Dermis blood vessel endothelial cell (primary cell): Measurements from ENCODE around the gene ASPHD2. TPM values are rescaled to one million over a fixed set of nuclear protein-coding genes. Genes with fewer than 3 reads are reported as not detected.
A peak's percentile ranks its signal among the peaks of the same experiment; 100 is the strongest.
"Not testable (repeated sequence)": the region's sequence is repeated elsewhere in the genome, so short reads cannot be mapped to it uniquely, and the experiment has no call there.

ENCODE experiments used
- DNase-seq: peaks from one replicate; pipeline ENCODE4 v3.0.0; 2010
- total RNA-seq: library from RNA; depleted of rRNA; stranded (reverse); fragments of >200 nt; gene quantifications from 2 replicates; pipeline ENCODE4 v1.2.3, GENCODE V29; 2014

Gene ASPHD2, protein sequence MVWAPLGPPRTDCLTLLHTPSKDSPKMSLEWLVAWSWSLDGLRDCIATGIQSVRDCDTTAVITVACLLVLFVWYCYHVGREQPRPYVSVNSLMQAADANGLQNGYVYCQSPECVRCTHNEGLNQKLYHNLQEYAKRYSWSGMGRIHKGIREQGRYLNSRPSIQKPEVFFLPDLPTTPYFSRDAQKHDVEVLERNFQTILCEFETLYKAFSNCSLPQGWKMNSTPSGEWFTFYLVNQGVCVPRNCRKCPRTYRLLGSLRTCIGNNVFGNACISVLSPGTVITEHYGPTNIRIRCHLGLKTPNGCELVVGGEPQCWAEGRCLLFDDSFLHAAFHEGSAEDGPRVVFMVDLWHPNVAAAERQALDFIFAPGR
- 1.0 and 1.2 TPM in 2 replicates for total RNA-seq

DNA sequence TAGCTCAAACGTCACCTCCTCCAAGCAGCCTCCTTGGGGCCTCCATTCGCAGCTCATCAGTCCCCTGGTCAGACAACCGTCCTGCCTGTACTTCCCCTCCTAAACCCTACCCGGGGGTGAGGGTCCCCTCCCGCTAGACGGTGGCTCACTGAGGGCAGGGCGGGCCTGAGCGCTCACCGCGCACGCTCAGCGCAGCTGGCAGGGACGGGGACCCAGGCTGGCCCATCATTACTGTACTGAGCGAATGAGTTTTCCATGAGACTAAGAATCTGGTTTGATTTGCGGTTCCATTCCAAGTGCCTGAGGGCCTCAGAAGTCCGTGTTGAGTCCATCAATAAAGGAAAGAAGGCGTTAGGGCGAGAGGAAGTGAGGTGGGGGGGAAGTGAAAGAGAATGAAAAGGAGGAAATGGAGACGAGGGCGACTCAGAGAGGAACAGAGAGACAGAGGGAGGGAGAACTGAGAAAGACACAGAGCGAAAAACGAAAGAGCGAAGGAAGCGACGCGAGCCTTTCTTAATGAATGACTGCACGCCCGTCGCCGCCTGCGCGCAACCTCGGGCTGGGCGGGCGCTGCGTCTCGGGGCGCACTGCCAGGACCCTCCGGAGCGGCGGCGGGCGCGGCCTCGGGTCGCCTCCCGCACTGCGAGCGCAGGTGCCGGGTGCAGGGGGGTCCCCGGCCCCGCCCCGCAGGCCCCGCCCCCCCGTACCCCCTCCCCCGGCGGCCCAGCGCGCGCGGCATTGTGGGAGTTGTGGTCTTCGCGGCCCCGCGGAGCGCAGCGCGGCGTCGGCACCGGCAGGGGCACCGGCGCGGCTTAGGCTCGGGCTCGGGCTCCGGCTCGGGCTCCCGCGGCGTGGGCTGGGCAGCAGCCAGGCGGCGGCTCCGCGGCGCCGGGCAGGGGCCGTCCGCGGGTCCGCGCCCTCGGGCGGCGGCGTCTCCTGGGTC lies at the start of gene ASPHD2:
TSS of gene ASPHD2 (plus strand) at position 746 of the 943 bp plus-strand sequence. CDS start 4,356 bp downstream, outside the sequence.
- peak; percentile 57 for DNase-seq

DNA sequence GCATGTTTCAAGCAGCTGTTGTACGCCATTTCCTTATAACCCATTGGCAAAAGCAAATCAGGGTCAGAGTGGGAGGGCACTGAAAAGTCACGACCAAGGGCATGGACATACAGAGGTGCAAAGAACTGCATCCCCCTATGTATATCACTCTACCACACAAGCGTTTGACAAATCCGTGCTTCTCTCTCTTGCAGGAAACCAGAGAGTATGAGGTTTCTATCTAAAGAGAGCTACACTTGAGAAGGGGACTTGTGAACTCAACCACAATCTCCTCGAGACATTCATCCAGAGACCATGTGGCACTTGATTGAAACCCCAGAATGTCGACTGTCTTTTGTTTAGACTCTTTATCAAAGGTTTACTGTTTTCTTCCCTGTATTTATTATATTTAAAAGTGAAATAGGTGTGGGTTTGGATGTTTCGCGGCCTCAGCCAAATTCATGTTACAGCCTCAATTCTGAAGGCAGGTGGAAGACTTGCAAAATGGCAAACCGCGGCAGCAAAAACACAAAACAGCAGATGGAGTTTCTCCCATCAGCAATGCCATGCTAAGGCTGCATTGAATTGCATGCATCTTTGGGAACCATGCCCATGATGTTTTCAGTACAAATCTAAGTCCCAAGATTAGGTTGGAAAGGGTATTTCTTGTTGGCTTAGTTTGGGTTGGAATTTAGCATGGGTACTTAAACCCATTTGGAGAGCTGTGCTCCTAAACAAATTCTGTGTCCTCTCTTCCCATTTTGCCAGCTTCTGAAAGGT lies 48.8 kb upstream of the ASPHD2 start:
- no peak for DNase-seq

DNA sequence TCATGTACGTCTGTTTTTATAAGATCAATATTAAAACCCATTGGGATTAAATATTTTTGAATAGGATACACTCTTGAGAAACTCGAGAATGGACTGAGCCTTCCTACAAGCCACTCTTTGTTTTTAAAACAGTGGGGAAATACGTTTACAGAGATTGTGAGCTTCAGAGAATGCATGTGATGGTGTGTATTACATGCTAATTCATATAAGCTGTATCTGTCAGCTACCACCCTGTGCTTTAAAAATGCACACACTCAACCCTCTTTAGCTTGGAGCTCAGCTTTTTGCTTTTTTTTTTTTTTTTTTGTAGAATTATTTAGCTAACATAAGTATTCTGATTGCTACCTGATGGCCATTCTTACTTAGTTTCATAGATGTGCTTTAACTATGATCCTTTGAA lies 46.3 kb upstream of the ASPHD2 start:
- no peak for DNase-seq

DNA sequence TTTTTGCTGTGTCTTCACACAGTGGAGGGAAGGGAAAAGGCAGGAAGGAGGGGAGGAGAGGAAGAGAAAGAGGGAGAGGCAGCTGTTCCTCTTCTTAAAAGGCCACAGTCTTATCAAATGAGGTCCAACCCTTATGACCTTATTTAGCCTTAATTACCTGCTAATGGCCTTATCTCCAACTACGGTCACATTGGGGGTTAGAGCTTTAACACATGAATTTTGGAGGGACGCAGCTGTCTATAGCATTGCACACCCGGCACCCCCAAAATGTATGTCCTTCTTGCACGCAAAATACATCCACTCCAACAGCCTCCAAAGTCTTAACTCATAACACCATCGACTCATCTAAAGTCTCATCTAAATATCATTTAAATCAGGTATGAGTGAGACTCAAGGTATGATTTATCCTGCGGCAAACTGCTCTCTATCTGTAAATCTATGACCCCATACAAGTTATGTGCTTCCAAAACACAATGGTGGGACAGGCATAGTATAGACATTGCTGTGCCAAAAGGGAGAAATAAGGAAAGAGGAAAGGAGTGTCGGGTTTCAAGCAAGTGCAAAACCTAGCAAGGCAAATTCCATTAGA lies 45.0 kb upstream of the ASPHD2 start:
- DNase-seq, result no peak

DNA sequence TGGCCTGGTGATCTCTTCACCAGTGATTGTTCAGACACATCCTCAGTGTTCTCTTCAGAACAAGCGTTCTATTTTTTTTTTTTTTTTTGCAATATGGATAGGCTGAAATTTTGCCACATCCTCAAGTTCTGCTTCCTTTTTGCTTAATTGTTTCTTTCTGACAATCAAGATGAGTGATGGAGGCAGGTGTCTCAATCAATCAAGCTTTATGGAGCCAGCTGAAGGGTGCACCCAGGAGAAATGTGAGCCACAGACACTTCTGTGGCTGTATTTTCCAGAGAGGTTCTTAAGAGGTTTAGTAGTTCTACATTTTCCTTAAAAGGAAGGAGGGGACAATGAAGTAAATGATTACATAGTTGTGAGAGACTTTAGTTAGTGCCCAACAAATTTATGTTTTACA lies 43.9 kb upstream of the ASPHD2 start:
- no peak for DNase-seq

DNA sequence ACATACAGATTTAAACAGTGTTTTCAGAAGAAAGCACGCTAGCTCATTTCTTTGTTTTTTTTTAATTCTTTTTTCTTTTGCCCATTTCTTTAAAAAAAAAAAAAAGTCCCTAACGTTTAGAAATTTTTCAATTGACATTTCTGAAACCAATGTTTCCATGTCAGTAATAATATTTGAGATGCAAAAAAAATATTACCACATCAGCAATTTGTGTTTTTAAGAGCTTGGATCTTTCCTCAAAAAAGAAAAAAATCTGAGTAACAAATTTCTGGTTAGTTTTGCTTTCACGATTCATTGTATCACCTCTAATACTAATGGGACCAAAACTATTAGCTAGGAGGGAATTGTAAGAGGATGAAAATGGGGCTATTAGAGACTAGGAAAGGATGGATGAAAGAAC lies 39.9 kb upstream of the ASPHD2 start:
- DNase-seq, result no peak

DNA sequence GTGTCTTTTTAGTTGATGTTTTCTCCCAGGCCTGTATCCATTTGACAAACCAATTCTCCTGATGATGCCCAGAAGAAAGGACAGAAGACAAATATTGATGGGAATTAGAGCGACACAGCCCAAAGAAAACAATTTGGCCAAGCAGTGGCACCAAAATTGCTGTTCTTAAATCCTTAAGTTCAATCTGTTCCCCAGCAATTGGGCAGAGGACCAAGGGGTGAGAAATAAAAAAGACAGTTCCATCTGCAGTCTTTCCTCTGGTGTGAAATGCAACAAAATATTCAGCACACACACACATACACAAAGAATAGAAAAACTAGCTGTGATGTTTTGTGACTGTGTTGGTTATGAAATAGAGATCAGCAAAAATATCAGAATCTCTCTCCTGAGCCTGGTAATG lies 38.0 kb upstream of the ASPHD2 start:
- DNase-seq, result no peak

DNA sequence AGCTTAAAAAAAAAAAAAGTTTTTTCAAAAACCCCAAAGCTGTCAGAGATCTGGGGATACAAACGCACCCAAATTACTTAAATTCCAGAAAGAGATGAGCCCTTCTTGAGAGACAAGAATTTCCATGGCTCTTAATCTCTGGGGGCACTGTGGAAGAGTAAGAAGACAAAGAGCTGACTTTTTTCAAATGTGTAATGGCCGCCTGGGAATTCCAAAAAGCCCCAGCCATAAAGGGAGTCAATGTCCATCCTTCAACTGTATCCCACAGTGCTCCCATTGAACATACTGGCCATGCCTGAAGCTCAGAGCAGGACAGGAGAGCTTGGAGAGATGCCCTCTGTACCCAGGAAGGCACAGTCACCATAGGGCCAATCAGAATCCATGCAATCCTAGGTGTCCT lies 37.4 kb upstream of the ASPHD2 start:
- no peak for DNase-seq

DNA sequence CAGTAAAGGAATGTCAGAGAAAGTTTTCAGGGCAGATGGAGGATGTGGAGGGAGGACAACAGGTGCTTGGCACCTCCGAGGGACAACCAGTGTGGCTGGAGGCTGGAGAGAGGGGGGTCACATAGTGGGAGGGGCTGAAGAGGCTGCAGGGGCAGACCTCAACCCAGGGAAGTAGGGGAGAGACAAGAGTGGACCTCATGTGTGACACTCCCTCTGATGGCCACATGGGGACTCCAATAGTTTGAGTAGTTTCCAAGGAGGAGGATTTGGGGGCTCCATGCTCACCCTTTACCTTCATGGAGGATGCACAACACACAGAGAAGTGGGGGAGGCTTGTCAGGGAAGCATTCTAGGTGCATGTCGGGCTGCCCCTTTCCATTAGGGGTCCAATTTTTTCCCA lies 35.1 kb upstream of the ASPHD2 start:
- no peak for DNase-seq

DNA sequence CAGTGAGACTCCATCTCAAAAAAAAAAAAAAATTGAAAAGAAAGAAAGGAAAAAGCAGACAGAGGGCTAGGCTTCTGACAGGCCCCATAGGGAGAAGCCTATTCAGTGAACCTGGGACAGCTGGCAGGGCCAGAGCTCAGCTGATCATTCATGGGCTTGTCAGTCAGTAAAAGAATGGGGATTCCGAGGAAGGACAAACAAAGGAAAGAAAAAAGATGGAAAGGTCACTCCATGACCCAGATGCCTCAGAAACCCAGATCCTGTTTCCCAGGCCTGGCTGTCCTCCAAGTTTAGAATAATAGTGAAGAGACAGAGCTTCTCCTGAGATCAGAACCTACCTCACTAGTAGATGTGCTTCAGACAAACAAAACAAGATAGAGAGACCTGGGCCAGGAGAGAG lies 34.3 kb upstream of the ASPHD2 start:
- peak; percentile 12 for DNase-seq

DNA sequence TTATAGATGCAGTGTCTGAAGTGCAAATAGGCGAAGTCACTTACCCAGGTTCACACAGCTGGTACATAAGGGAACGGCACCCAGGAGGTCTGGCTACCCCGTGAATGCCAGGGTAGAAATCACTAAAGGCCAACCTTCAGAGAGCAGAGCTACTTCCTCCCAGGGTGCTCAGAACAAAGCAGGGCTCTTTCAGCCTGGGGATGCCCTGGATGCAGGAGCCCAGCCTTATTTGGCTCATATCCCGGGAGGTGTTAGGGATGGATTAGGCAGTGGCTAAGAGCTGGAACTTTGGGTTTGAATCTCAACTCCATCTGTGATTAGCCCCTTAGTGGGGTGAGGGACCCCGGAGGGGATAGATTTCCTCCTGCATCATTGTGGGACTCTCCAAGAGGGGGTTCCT lies 33.1 kb upstream of the ASPHD2 start:
- DNase-seq, result no peak

DNA sequence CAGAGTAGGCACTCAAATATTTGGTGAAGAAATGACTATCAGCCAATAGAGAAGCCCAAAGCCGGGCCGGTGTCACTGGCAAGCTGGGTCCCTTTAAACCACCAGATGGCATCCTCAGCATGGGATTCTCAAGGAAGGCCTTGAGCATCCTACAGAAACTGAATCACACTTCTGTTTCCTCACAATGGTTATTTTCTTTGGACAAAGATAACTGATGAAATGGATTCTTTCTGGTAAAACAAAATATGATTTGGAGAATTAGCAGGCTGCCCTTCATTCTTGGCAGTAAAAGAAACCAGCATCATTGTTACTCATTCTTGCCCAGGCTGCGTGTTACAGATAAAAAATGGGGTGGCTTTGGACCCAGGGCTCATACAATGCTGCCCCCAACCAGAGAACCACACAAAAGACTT lies 30.3 kb upstream of the ASPHD2 start:
- DNase-seq, result peak; percentile 81

DNA sequence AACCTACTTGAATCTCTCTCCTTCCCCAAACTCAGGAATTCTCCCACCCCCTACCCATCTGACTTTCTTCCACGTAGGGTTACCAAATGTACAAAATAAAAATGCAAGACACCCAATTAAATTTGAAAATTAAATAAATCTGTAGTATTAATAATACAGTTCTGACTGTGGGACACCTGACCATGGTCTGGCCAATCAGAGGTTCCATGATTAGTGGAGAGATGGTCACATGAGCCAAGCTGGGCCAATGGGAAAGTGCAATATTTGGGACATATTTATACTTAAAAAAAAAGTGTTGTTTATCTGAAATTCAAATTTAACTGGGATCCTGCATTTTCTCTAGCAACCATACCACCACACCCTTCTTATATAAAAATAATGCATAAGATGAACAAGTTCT lies 29.8 kb upstream of the ASPHD2 start:
- peak; percentile 12 for DNase-seq

DNA sequence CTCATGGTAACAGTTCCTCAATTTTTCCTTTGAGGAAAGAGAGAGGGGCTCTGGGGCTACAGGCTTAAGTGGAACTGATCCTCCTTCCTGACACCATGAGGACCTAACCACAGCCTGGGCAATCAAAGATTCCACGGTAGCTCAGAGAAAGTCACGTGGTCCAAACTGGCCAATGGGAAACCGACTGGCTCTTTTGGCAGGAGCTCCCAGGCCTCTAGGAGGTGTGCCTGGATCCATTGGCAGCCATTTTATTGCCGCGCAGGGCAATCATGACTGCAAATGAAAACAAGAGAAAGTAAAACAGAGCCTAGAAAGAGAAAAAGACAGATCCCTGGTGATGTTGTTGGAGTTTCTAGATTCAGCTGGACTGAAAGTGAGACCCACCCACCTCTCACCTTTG lies 27.3 kb upstream of the ASPHD2 start:
- no peak for DNase-seq

DNA sequence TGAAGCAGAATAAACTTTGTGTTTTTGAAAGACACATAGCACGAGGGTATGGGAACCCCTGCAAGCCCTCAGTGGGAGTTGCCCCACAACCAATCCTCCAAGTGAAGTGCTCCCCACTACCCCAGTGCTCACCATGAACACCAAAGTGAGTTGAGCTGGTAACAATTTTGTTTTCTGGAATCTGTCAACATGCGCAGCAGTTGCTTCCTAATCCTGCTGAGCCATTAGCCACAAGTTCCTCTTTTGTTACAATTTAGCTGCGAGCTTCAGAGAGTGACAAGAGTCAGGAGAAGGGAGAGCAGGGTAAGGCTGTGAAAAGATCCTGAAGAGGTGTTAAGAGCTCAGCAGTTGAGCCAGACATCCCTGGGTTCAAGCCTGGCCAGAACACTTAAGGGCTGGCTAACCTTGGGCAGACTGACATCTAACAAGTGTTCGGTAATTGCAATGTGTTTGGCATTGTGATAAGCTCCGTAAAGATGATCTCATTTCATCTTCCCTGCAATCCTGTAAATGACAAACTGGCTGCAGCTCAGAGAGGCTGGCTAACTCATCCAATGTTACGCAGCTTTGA lies 24.1 kb upstream of the ASPHD2 start:
- no peak for DNase-seq

DNA sequence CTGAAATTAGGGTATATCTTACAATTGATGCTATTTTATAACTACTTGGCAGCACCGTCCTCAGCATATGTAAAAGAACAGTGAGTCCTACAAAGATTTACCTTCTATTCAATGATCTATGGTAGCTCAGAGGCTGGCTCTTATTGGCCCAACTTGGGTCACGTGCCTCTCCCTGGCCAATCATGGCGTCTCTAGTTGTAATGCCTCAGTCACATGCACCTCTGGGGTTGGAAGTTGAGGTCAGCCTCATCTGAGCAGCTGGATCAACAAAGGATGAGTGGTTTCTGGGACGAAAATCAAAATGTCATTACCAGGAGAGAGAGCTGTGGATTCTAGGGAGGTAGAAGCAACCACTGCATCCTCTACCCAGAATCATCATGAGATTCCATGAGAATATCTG lies 22.9 kb upstream of the ASPHD2 start:
- no peak for DNase-seq

DNA sequence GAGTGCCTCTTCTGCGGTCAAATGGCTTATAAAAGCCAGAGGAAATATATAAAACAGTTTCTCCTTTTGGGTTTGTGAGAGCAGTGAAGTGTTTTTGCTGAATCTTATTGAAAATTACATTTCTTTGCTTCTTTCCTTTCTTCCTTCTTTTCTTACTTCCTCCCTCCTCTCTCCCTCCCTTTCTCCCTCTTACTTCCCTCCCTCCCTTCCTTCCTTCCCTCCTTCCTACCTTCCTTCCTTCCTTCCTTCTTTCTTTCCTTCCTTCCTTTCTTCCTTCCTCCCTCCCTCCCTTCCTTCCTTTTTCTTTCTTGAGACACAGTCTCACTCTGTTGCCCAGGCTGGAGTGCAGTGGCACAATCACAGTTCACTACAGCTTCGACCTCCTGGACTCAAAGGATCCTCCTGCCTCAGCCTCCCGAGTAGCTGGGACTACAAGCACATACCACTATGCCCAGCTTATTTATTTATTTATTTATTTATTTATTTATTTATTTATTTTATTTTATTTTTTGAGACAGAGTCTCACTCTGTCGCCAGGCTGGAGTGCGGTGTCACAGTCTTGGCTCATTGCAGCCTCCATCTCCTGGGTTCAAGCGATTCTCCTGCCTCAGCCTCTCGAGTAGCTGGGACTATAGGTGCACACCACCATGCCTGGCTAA lies 20.4 kb upstream of the ASPHD2 start:
- not testable (repeated sequence) for DNase-seq

DNA sequence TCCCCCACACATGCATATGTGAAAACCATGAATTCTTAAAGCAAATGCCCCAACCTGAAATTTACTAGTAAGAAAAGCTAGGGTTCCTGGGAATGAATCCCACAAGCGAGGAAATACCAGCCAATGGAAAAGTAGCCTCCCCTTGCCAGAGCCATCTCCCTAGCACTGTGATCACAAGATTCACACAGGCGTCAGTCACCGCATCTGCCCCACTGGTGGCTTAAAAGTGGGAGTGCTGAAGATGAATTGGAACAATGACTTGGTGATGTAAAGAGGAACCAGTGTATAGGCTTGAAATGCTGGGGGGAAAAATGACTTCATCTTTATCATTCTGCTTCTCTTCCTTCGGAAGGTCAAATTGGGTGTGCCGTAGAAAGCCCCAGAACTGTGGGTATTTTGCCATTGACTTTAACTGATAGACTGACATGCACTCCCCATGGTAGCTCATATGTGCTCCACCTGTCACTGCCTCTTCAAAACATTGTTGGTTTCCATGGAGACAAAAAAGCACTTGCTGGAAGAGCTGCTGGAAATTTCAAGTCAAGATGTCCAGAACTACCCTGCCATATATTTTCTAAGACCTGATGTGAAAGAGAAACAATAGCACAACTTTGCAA lies 19.2 kb upstream of the ASPHD2 start:
- DNase-seq, result peak; percentile 10

DNA sequence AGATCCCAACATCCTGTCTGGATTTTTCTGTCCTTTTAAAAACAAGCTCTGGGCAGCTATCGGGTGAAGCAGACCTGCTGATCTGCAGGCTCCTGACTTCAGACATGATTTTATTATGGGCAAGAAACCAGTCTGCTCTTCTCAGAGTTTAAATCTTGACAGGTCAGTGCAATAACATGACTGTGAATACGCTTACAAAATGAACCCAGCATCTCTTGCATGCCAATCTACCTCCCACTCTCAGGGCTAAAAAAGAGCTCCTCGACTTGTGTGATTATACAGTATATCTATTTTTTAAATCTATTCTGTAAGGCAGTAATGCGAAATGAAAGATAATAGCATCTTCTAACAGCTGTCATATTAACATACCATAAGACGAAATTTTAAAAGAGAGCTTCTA lies 18.7 kb upstream of the ASPHD2 start:
- DNase-seq, result no peak

DNA sequence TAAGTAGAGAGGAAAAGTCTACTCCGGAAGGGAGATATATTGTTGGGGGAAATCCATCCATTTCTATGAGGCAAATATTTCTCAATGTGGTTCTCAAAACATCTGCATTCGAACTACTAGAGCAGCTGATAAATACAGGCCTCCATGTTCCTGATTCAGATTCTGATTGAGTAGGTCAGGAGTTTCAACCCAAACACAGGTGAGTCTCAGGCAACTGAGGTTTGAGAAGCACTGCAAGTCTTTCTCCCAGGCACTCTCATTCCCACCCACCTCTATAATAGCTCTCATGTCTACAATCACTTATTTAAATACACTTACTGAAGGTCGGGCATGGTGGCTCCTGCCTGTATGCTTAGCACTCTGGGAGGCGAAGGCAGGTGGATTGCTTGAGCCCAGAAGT lies 14.7 kb upstream of the ASPHD2 start:
- no peak for DNase-seq

DNA sequence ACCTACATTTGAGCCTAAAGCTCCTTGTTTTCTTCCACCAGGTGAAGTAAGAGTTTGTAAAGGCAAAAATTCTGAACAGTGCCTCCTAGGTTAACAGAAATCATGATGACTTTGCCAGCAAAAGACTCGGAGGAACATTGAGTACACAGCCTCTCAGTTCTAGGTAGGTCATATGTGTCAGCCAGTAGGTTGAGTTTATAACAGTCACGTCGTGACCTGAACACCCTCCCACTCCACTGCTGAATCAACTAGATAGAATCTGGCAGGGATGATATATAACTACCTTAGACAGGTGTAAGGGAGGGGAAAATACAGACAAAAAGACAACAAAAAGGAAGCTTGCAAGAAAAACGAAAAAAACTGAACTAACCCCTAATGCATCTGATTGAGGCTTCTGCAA lies 12.8 kb upstream of the ASPHD2 start:
- no peak for DNase-seq
